ENCODE measurements around the gene MEF2A.

DNA sequence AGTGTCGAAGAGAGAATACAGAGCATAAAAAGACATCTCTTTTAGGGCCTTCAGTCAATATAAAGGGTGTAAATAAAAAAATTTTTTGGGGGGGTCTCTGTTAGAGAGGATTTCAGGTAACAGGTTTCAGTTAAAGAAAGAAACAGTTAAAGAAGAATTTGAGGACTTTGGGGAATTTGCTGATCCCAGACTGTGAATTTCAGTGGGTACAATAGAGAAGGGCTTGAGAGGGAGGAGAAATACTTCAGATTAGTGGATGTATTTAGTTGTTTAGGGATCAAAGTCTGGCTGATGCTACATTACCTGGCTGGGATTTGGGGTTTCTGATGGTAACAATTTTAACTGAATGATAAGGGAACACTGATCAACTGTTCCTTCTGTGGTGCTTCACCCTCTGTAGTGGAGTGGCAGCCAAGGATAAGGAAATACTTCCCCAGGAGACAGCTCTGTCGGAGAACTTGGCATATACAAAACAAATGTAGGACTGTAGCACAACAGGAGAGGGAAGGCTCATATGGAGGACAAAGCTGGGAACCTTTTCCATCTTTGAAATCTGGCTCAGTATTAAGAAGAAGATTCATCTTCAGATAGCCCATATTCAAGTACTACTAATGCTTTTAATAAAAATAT, 79.2 kb downstream of the MEF2A start:
- TF ChIP-seq, protein P1, sequence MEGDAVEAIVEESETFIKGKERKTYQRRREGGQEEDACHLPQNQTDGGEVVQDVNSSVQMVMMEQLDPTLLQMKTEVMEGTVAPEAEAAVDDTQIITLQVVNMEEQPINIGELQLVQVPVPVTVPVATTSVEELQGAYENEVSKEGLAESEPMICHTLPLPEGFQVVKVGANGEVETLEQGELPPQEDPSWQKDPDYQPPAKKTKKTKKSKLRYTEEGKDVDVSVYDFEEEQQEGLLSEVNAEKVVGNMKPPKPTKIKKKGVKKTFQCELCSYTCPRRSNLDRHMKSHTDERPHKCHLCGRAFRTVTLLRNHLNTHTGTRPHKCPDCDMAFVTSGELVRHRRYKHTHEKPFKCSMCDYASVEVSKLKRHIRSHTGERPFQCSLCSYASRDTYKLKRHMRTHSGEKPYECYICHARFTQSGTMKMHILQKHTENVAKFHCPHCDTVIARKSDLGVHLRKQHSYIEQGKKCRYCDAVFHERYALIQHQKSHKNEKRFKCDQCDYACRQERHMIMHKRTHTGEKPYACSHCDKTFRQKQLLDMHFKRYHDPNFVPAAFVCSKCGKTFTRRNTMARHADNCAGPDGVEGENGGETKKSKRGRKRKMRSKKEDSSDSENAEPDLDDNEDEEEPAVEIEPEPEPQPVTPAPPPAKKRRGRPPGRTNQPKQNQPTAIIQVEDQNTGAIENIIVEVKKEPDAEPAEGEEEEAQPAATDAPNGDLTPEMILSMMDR (IDR thresholded peaks at IDR 0.05) = no peak
- TF ChIP-seq POLR2A (IDR thresholded peaks at IDR 0.05) = no peak

All from breast epithelium (tissue), 3 donors.